Esophagus (tissue), 2 donors: ENCODE results near the gene SPACDR. TPM values are rescaled to one million over a fixed set of nuclear protein-coding genes. Genes with fewer than 3 reads are reported as not detected.
"Not testable (repeated sequence)": the region's sequence is repeated elsewhere in the genome, so short reads cannot be mapped to it uniquely, and the experiment has no call there.

Experiments used
- H3K27ac ChIP-seq, 2 donors: one replicate each; pipeline ENCODE4 v1.5.1; 2013; ENCODE audit warnings: low read depth in 2 of 2, mild to moderate bottlenecking in 2 of 2, inconsistent platforms in 1 of 2, low read length in 1 of 2, moderate library complexity in 1 of 2
- H3K27me3 ChIP-seq, 2 donors: one replicate each; pipeline ENCODE4 v1.6.1; 2013; ENCODE audit warnings: low read length in 2 of 2, control low read depth in 1 of 2, mild to moderate bottlenecking in 1 of 2; ENCODE audit not compliant: insufficient read depth in 2 of 2, control insufficient read depth in 1 of 2
- H3K36me3 ChIP-seq, 2 donors: one replicate each; pipeline ENCODE4 v1.6.1; 2013; ENCODE audit warnings: low read length in 1 of 2; ENCODE audit not compliant: control insufficient read depth in 2 of 2, insufficient read depth in 2 of 2
- H3K4me1 ChIP-seq, 2 donors: one replicate each; pipeline ENCODE4 v1.6.1; 2013; ENCODE audit warnings: low read length in 1 of 2; ENCODE audit not compliant: control insufficient read depth in 2 of 2, insufficient read depth in 2 of 2
- H3K4me3 ChIP-seq, 2 donors: one replicate each; pipeline ENCODE4 v1.5.1; 2013; ENCODE audit warnings: low read length in 2 of 2, mild to moderate bottlenecking in 2 of 2, low read depth in 1 of 2, moderate library complexity in 1 of 2
- H3K9me3 ChIP-seq, 2 donors: one replicate each; pipeline ENCODE4 v1.6.1; 2013; ENCODE audit warnings: mild to moderate bottlenecking in 2 of 2, low read depth in 1 of 2, low read length in 1 of 2, moderate library complexity in 1 of 2; ENCODE audit not compliant: control insufficient read depth in 2 of 2, insufficient read depth in 1 of 2
- WGBS, 2 donors: extraction: QIAGEN DNeasy Blood & Tissue Kit; methylation state at CpG; one replicate each; pipeline ENCODE4 v1.1.7; 2013; 5-methylcytosine and 5-hydroxymethylcytosine counted together
- polyA plus RNA-seq, 2 donors: library from polyadenylated mRNA; stranded (reverse); fragments of 200-250 nt; gene quantifications; one replicate each; pipeline ENCODE4 v1.2.3, GENCODE V29; 2013
- donor health status: healthy with polysubstance abuse.
- donor health status: Bipolar disorder and iron deficiency.

SPACDR gene
- polyA plus RNA-seq, 2 donors: 0.31 to 0.65 TPM

GRCh38 chr7:100449190-100449795, 14.8 kb downstream of the SPACDR start:
- H3K27me3 ChIP-seq: no peaks in the 10 kb centered on the region
- no peak overlapping the region for H3K4me3 ChIP-seq
- no peaks in the 10 kb centered on the region for H3K9me3 ChIP-seq
- peaks cover 0 to 6% of the 10 kb centered on the region in 2 donors for H3K4me1 ChIP-seq
- no peak overlapping the region for H3K27ac ChIP-seq
- WGBS, 2 donors: 85 to 90% methylated on average over 13 of the region's 13 CpGs
- H3K36me3 ChIP-seq: no peaks in the 10 kb centered on the region

DNA sequence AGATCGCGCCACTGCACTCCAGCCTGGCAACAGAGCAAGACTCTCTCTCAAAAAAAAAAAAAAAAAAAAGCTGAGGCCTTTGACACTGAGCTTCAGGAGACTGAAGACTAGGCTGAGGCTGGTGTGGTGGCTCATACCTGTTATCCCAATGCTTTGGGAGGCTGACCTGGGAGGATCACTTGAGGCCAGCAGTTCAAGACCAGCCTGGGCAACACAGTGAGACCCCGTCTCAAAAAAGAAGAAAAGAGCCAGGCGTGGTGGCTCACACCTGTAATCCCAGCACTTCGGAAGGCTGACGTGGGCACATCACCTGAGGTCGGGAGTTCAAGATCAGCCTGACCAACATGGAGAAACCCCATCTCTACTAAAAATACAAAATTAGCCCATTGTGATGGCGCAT, 16.7 kb downstream of the SPACDR start:
- H3K4me3 ChIP-seq, H3K4me1 ChIP-seq, H3K9me3 ChIP-seq, H3K27ac ChIP-seq, H3K27me3 ChIP-seq, H3K36me3 ChIP-seq: not testable (repeated sequence)
- 99 to 100% methylated on average over 8 of the region's 8 CpGs for WGBS, 2 donors

- H3K4me1 ChIP-seq: peaks cover 0 to 6% of the 10 kb centered on the region in 2 donors
- no peak overlapping the region for H3K27ac ChIP-seq
- no peaks in the 10 kb centered on the region for H3K27me3 ChIP-seq
- H3K9me3 ChIP-seq: no peaks in the 10 kb centered on the region
- no peaks in the 10 kb centered on the region for H3K36me3 ChIP-seq
- 66 to 75% methylated on average over 2 of the region's 2 CpGs for WGBS, 2 donors
- no peak overlapping the region for H3K4me3 ChIP-seq
These were observed 18.0 kb downstream of the SPACDR start for GRCh38 chr7:100446040-100446439.

- H3K4me1 ChIP-seq: no peaks in the 10 kb centered on the region
- no peak overlapping the region for H3K4me3 ChIP-seq
- H3K9me3 ChIP-seq: no peaks in the 10 kb centered on the region
- no peaks in the 10 kb centered on the region for H3K27me3 ChIP-seq
- H3K27ac ChIP-seq: peak overlapping the region in 1 of 2 donors; percentile 63
- no peaks in the 10 kb centered on the region for H3K36me3 ChIP-seq
- 47 to 49% methylated on average over 14 of the region's 14 CpGs for WGBS, 2 donors
These were observed 19.5 kb downstream of the SPACDR start for GRCh38 chr7:100444311-100445278.

DNA sequence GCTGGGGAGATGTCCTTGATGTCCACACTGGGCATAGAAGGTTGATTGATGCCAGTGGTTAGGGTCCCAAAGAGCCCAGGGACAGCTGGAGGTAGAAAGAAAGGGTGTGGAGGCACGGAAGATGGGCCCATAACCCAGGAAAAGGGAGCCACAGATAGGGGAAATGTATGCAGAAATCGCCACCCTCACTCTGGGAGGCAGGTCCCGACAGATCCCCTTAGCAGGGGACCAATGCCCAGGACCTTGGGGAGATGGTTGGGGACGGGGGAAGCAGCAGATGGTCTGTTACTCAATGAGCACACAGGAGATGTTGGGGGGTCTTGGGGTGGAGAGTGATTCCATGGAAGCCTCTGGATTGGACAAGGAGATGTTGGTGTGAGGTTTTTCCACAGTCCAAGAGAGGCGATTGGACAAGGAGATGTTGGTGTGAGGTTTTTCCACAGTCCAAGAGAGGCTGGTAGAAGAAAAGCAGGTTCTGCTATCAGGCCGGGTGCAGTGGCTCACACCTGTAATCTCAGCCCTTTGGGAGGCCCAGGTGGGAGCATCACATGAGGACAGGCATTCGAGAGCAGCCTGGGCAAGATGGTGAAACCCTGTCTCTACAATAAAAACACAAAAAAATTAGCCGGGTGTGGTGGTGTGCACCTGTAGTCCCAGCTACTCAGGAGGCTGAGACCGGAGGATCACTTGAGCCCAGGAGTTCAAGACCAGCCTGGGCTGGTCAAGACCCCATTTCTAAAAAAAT, 20.8 kb downstream of the SPACDR start:
- H3K27me3 ChIP-seq: no peaks in the 10 kb centered on the region
- WGBS, 2 donors: 89 to 93% methylated on average over 9 of the region's 9 CpGs
- H3K9me3 ChIP-seq: no peaks in the 10 kb centered on the region
- H3K27ac ChIP-seq: no peak overlapping the region
- no peaks in the 10 kb centered on the region for H3K36me3 ChIP-seq
- H3K4me3 ChIP-seq: no peak overlapping the region
- H3K4me1 ChIP-seq: no peaks in the 10 kb centered on the region

GRCh38 chr7:100441641-100442535, 22.2 kb downstream of the SPACDR start:
- H3K27me3 ChIP-seq: no peaks in the 10 kb centered on the region
- no peaks in the 10 kb centered on the region for H3K36me3 ChIP-seq
- H3K4me1 ChIP-seq: no peaks in the 10 kb centered on the region
- H3K9me3 ChIP-seq: no peaks in the 10 kb centered on the region
- H3K27ac ChIP-seq: no peak overlapping the region
- WGBS, 2 donors: 89 to 90% methylated on average over 11 of the region's 11 CpGs
- no peak overlapping the region for H3K4me3 ChIP-seq

GRCh38 chr7:100439244-100439643, 24.8 kb downstream of the SPACDR start:
- not testable (repeated sequence) for H3K27me3 ChIP-seq, H3K4me3 ChIP-seq, H3K9me3 ChIP-seq, H3K36me3 ChIP-seq, H3K4me1 ChIP-seq, H3K27ac ChIP-seq
- 85 to 89% methylated on average over 7 of the region's 7 CpGs for WGBS, 2 donors

DNA sequence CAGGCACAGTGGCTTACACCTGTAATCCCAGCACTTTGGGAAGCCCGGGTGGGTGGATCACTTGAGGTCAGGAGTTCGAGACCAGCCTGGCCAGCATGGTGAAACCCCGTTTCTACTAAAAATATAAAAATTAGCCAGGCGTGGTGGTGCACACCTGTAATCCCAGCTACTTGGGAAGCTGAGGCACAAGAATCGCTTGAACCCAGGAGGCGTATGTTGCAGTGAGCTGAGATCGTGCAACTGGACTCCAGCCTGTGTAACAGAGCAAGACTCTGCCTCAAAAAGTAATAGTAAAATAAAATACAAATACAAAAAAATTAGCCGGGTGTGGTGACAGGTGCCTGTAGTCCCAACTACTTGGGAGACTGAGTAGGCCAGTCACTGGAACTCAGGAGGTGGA, 25.3 kb downstream of the SPACDR start:
- H3K36me3 ChIP-seq, H3K4me3 ChIP-seq, H3K27me3 ChIP-seq, H3K4me1 ChIP-seq, H3K9me3 ChIP-seq, H3K27ac ChIP-seq: not testable (repeated sequence)
- 92 to 93% methylated on average over 8 of the region's 8 CpGs for WGBS, 2 donors

GRCh38 chr7:100438172-100438571, 25.9 kb downstream of the SPACDR start:
- peaks cover under 1 to 5% of the 10 kb centered on the region in 2 donors for H3K4me1 ChIP-seq
- H3K27me3 ChIP-seq: no peaks in the 10 kb centered on the region
- H3K9me3 ChIP-seq: no peaks in the 10 kb centered on the region
- 53 to 57% methylated on average over 2 of the region's 2 CpGs for WGBS, 2 donors
- peaks cover 5 to 9% of the 10 kb centered on the region in 2 donors for H3K36me3 ChIP-seq
- H3K4me3 ChIP-seq: no peak overlapping the region
- H3K27ac ChIP-seq: no peak overlapping the region
